Progenitor cell of endocrine pancreas (in vitro differentiated cells): ENCODE data around the gene MAD1L1. TPM values are rescaled to one million over a fixed set of nuclear protein-coding genes. Genes with fewer than 3 reads are reported as not detected.

Experiments used
- DNase-seq: peaks from one replicate; pipeline ENCODE4 v3.0.0; 2021; ENCODE audit warnings: low spot score; ENCODE audit not compliant: unreplicated experiment
- H3K27ac Mint-ChIP-seq: 2 replicates; pipeline ENCODE4 v1.8.0; 2021; ENCODE audit warnings: mild to moderate bottlenecking, moderate library complexity, mixed read lengths
- H3K27me3 Mint-ChIP-seq: 2 replicates; pipeline ENCODE4 v1.8.0; 2021; ENCODE audit warnings: mixed read lengths
- H3K36me3 Mint-ChIP-seq: 2 replicates; pipeline ENCODE4 v1.8.0; 2022; ENCODE audit warnings: mixed read lengths; ENCODE audit not compliant: insufficient read depth
- H3K4me1 Mint-ChIP-seq: 2 replicates; pipeline ENCODE4 v1.8.0; 2021; ENCODE audit warnings: low read depth, mixed read lengths
- H3K4me3 Mint-ChIP-seq: 2 replicates; pipeline ENCODE4 v1.8.0; 2021; ENCODE audit warnings: low read depth, mild to moderate bottlenecking, moderate library complexity, mixed read lengths
- H3K9me3 Mint-ChIP-seq: 2 replicates; pipeline ENCODE4 v1.8.0; 2021; ENCODE audit warnings: low read depth, mixed read lengths
- CTCF ChIP-seq: fragments of 200-600 bp; sonication (generic); IDR thresholded peaks from one replicate; pipeline ENCODE4 v1.5.0; 2021; ENCODE audit warnings: antibody characterized with exemption, mild to moderate bottlenecking; ENCODE audit not compliant: unreplicated experiment
- total RNA-seq: library from RNA; stranded (reverse); gene quantifications from 2 replicates; pipeline ENCODE4 v1.2.1, GENCODE V29; 2021

Gene MAD1L1
- total RNA-seq, 1 donor from 2014 or later = 49.8 TPM

- H3K9me3 Mint-ChIP-seq = no peaks in the 10 kb centered on the region
- H3K36me3 Mint-ChIP-seq = peaks cover 9% of the 10 kb centered on the region
- no peak for DNase-seq
- H3K4me3 Mint-ChIP-seq = no peak overlapping the region
- no peaks in the 10 kb centered on the region for H3K4me1 Mint-ChIP-seq
- TF ChIP-seq CTCF = no peak
- H3K27ac Mint-ChIP-seq = no peak overlapping the region
- no peaks in the 10 kb centered on the region for H3K27me3 Mint-ChIP-seq
Observed at GRCh38 chr7:1887251-1887650, 345.5 kb downstream of the MAD1L1 start.

GRCh38 chr7:1886361-1887064 lies 346.2 kb downstream of the MAD1L1 start:
- H3K36me3 Mint-ChIP-seq = peaks cover 8% of the 10 kb centered on the region
- no peak for DNase-seq
- no peaks in the 10 kb centered on the region for H3K9me3 Mint-ChIP-seq
- no peaks in the 10 kb centered on the region for H3K27me3 Mint-ChIP-seq
- no peak for TF ChIP-seq CTCF
- H3K27ac Mint-ChIP-seq = no peak overlapping the region
- no peak overlapping the region for H3K4me3 Mint-ChIP-seq
- no peaks in the 10 kb centered on the region for H3K4me1 Mint-ChIP-seq

- Mint-ChIP-seq H3K4me3 (no peak overlapping the region), H3K9me3 (no peaks in the 10 kb centered on the region), H3K27ac (no peak overlapping the region), H3K36me3 (peaks cover 8% of the 10 kb centered on the region), H3K4me1 (no peaks in the 10 kb centered on the region), H3K27me3 (no peaks in the 10 kb centered on the region)
- no peak for DNase-seq
- no peak for TF ChIP-seq CTCF
Observed at GRCh38 chr7:1885465-1886226, 347.1 kb downstream of the MAD1L1 start.

- H3K27me3 Mint-ChIP-seq = no peaks in the 10 kb centered on the region
- no peaks in the 10 kb centered on the region for H3K9me3 Mint-ChIP-seq
- no peak for DNase-seq
- H3K27ac Mint-ChIP-seq = no peak overlapping the region
- peaks cover 8% of the 10 kb centered on the region for H3K36me3 Mint-ChIP-seq
- H3K4me3 Mint-ChIP-seq = no peak overlapping the region
- no peaks in the 10 kb centered on the region for H3K4me1 Mint-ChIP-seq
- no peak for TF ChIP-seq CTCF
Observed at GRCh38 chr7:1884583-1885350, 348.0 kb downstream of the MAD1L1 start.

- no peaks in the 10 kb centered on the region for H3K4me1 Mint-ChIP-seq
- no peaks in the 10 kb centered on the region for H3K9me3 Mint-ChIP-seq
- DNase-seq = no peak
- no peak for TF ChIP-seq CTCF
- no peaks in the 10 kb centered on the region for H3K27me3 Mint-ChIP-seq
- H3K4me3 Mint-ChIP-seq = no peak overlapping the region
- no peak overlapping the region for H3K27ac Mint-ChIP-seq
- H3K36me3 Mint-ChIP-seq = peaks cover 8% of the 10 kb centered on the region
Observed at GRCh38 chr7:1883834-1884582, 348.7 kb downstream of the MAD1L1 start.
